GM12878 (cell line): Measurements from ENCODE around the gene SCAMP5. TPM values are rescaled to one million over a fixed set of nuclear protein-coding genes. Genes with fewer than 3 reads are reported as not detected.

Experiments
- ATAC-seq: fragments of 200-7000 bp; cut with Tn5 transposase; 3 replicates; pipeline ENCODE4 v1.9.1; 2020; ENCODE audit warnings: mild to moderate bottlenecking, moderate library complexity
- BruUV-seq: library from RNA; stranded (reverse); fragments of 400-500 nt; replicated peaks from 2 replicates; lab custom pipeline; 2021; lab: Mats Ljungman, UMichigan
- CTCF ChIA-PET: fragments of 300-600 bp; sonication (Branson Sonifier 250); formaldehyde crosslinking; extraction: SDS; loops from one replicate; lab custom pipeline; 2021; ENCODE audit warnings: inconsistent platforms; lab: Yijun Ruan, JAX
- POLR2A ChIA-PET: fragments of 350-600 bp; formaldehyde crosslinking; extraction: SDS; loops from one replicate; lab custom pipeline; 2021; ENCODE audit warnings: inconsistent platforms; lab: Charles Lee
- RAD21 ChIA-PET: fragments of 300-600 bp; sonication (Branson Sonifier 250); formaldehyde crosslinking; loops from one replicate; lab custom pipeline; 2023; ENCODE audit warnings: antibody characterized with exemption; ENCODE audit not compliant: unreplicated experiment; lab: Charles Lee
- SMC1A ChIA-PET: fragments of 300-600 bp; sonication (Branson Sonifier 250); formaldehyde crosslinking; loops from one replicate; lab custom pipeline; 2023; ENCODE audit not compliant: unreplicated experiment, uncharacterized antibody; lab: Charles Lee
- DNase-seq: peaks from one replicate; pipeline ENCODE4 v3.0.0-alpha.2; 2011; ENCODE audit warnings: low read depth, low spot score
- FAIRE-seq: peaks from 3 replicates; lab custom pipeline; 2011; peaks lifted over from hg19 to GRCh38; lab: Jason Lieb, UNC
- H2AFZ ChIP-seq: 2 replicates; pipeline ENCODE4 v1.6.0; 2011; ENCODE audit warnings: low read depth, low read length, control low read depth; ENCODE audit not compliant: control insufficient read depth
- H3K27ac ChIP-seq: 2 replicates; pipeline ENCODE4 v1.5.1; 2011; ENCODE audit warnings: control low read depth; ENCODE audit not compliant: control insufficient read depth, insufficient read depth
- H3K27me3 ChIP-seq, 2 experiments: replicated peaks in 1 of 2; 2 replicates each; pipeline versions ENCODE4 v1.6.0 to v1.6.1; 2011; ENCODE audit warnings: low read length in 1 of 2; ENCODE audit not compliant: control insufficient read depth in 2 of 2, insufficient read depth in 2 of 2
- H3K36me3 ChIP-seq, 2 experiments: 2 replicates each; pipeline ENCODE4 v1.5.1; 2011; ENCODE audit warnings: low read length in 1 of 2; ENCODE audit not compliant: control insufficient read depth in 2 of 2, insufficient read depth in 2 of 2
- H3K4me1 ChIP-seq: 2 replicates; pipeline ENCODE4 v1.6.1; 2011; ENCODE audit warnings: mild to moderate bottlenecking, low read length, moderate library complexity, mixed read lengths; ENCODE audit not compliant: control insufficient read depth, insufficient read depth
- H3K4me2 ChIP-seq: 2 replicates; pipeline ENCODE4 v1.6.0; 2011; ENCODE audit warnings: control low read depth; ENCODE audit not compliant: control insufficient read depth, insufficient read depth
- H3K4me3 ChIP-seq: fragments of 200-600 bp; sonication (generic); 2 replicates; pipeline ENCODE4 v1.5.1; 2016
- H3K79me2 ChIP-seq: 2 replicates; pipeline ENCODE4 v1.6.0; 2011; ENCODE audit warnings: low read length; ENCODE audit not compliant: control insufficient read depth, insufficient read depth
- H3K9ac ChIP-seq: 2 replicates; pipeline ENCODE4 v1.8.0; 2011; ENCODE audit warnings: low read length, control low read depth, mixed read lengths; ENCODE audit not compliant: control insufficient read depth, insufficient read depth
- H3K9me3 ChIP-seq: replicated peaks from 3 replicates; pipeline ENCODE4 v1.5.1; 2011; ENCODE audit warnings: mild to moderate bottlenecking, low read length; ENCODE audit not compliant: control insufficient read depth, insufficient read depth
- H4K20me1 ChIP-seq: 2 replicates; pipeline ENCODE4 v1.6.0; 2011; ENCODE audit not compliant: control insufficient read depth, insufficient read depth
- CREB1 ChIP-seq: IDR thresholded peaks from 2 replicates; pipeline ENCODE4 v1.6.1; 2012; ENCODE audit warnings: low read depth, mild to moderate bottlenecking, inconsistent platforms
- EGR1 ChIP-seq, 2 experiments: IDR thresholded peaks; 1 replicate in 1 of 2; 2 replicates in 1 of 2; pipeline ENCODE4 v1.6.1; 2011 to 2012; ENCODE audit warnings: low read depth in 2 of 2, low read length in 2 of 2, borderline replicate concordance in 1 of 2, mild to moderate bottlenecking in 1 of 2, moderate library complexity in 1 of 2
- FOS ChIP-seq: IDR thresholded peaks from 3 replicates; pipeline ENCODE4 v1.6.1; 2011; ENCODE audit warnings: borderline replicate concordance; ENCODE audit not compliant: insufficient read length; ENCODE audit errors: extremely low read depth
- NR2C2 ChIP-seq: IDR thresholded peaks from 2 replicates; pipeline ENCODE4 v1.6.1; 2011; ENCODE audit warnings: borderline replicate concordance, low read depth; ENCODE audit not compliant: control insufficient read depth, insufficient read length
- SMAD5 ChIP-seq: IDR thresholded peaks from 2 replicates; pipeline ENCODE4 v1.6.1; 2016; ENCODE audit warnings: antibody characterized with exemption, low read depth
- ZNF217 ChIP-seq: fragments of 450-650 bp; IDR thresholded peaks from 2 replicates; pipeline ENCODE4 v1.6.1; 2017; ENCODE audit warnings: antibody characterized with exemption, mild to moderate bottlenecking
- ZNF24 ChIP-seq: fragments of 450-650 bp; IDR thresholded peaks from 2 replicates; pipeline ENCODE4 v1.6.1; 2017; ENCODE audit warnings: antibody characterized with exemption, mild to moderate bottlenecking
- WGBS: methylation state at CpG from one replicate; pipeline ENCODE4 v1.1.6; 2016; ENCODE audit warnings: low lambda C conversion rate; ENCODE audit not compliant: insufficient replicate concordance, insufficient coverage; ENCODE audit errors: missing lambda C conversion rate; 5-methylcytosine and 5-hydroxymethylcytosine counted together
- in situ Hi-C: fragments of 300-500 bp; cut with MboI; formaldehyde crosslinking; loops from 9 replicates; pipeline ENCODE4 v1.14.3; 2018; ENCODE audit warnings: mixed read lengths
- intact Hi-C: fragments of 100-400 bp; cut with micrococcal nuclease; formaldehyde crosslinking; loops from one replicate; pipeline ENCODE4 v1.14.2; 2022; ENCODE audit not compliant: unreplicated experiment
- polyA plus RNA-seq, 11 experiments: library from polyadenylated mRNA; depleted of rRNA in 4 of 11; unstranded in 6 of 11; stranded (reverse) in 5 of 11; fragments of >200 nt; fragmentation: Nextera tagmentation in 4 of 11; fragmentation: Illumina TruSeq in 1 of 11; extraction: Ambion mirVana in 4 of 11; extraction: Trizol in 1 of 11; gene quantifications; 1 replicate in 1 of 11; 2 replicates in 10 of 11; pipeline versions ENCODE4 v1.2.1 to v1.2.3, GENCODE V29; 2011 to 2016; ENCODE audit warnings: inconsistent platforms in 2 of 11, missing spikeins in 2 of 11, low read depth in 1 of 11
- total RNA-seq, 4 experiments: library from RNA; depleted of rRNA in 3 of 4; stranded (reverse); fragments of >200 nt in 3 of 4; fragmentation: Illumina TruSeq in 1 of 4; extraction: Trizol in 1 of 4; gene quantifications; 2 replicates each; pipeline versions ENCODE4 v1.2.1 to v1.2.3, GENCODE V29; 2013 to 2021
- TF ChIP-seq, protein P1 (sequence below): IDR thresholded peaks from 2 replicates; pipeline ENCODE4 v1.6.1; 2011; ENCODE audit warnings: borderline replicate concordance, low read depth, mild to moderate bottlenecking, moderate library complexity, mixed read lengths, low read length; ENCODE audit not compliant: insufficient read depth; ENCODE audit errors: extremely low read length

SCAMP5 gene
- total and polyA plus RNA-seq, 10 of the 15 experiments (the other 5 are each of a cell fraction or from before 2014, with no cell fraction given), result 1.6 to 41.6 (median 16.9) TPM

DNA sequence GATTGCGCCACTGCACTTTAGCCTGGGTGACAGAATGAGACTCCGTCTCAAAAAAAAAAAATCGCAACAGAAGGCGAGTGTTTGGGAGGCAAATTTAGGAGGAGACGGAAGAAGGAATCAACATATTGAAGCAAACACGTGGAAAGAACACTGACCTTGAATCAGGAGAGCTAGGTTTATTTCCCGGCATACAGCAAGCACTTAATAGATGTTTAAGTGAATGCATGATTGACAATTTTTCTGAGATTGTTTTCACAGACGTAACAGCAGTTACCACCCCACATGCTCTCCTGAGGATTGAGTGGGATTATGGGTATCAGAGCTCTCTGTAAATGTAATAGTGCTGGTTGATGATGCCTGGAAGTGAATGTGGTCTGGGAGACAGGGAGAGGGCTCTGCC, 33.1 kb upstream of the SCAMP5 start:
- Histone ChIP-seq H3K9me3 (no peaks in the 10 kb centered on the region), H4K20me1 (no peaks in the 10 kb centered on the region), H3K4me3 (no peak overlapping the region), H3K9ac (no peak overlapping the region), H3K27ac (no peak overlapping the region), H3K4me1 (peaks cover 21% of the 10 kb centered on the region), H3K79me2 (no peaks in the 10 kb centered on the region), H3K27me3 (peaks cover 8 to 15% of the 10 kb centered on the region in 2 experiments), H3K4me2 (no peak overlapping the region), H2AFZ (no peak overlapping the region), H3K36me3 (no peaks in the 10 kb centered on the region)
- no TSS peak for BruUV-seq
- in situ Hi-C loops (no loop called here), intact Hi-C loops (no loop called here)
- ChIA-PET RAD21 (no interaction called here), CTCF (interaction anchor here (0.7 to 3.7 kb wide), 5 partner anchors 8 to 61 kb away, joined by 3 to 24 read pairs (median 4); no protein-coding TSS in a partner anchor), POLR2A (no interaction called here), SMC1A (interaction anchor here (0.9 kb wide), 1 partner anchor 31 kb away, joined by 3 read pairs; no protein-coding TSS in a partner anchor)
- FAIRE-seq (no peak), ATAC-seq (no peak), DNase-seq (no peak)
- TF ChIP-seq NR2C2 (no peak), SMAD5 (no peak), FOS (no peak), ZNF24 (no peak), EGR1 (IDR thresholded peaks at IDR 0.05; ENCODE audit: borderline replicate concordance in 1 of 2, low read depth in 2 of 2, low read length in 2 of 2) (no peak), ZNF217 (no peak), CREB1 (no peak)
- TF ChIP-seq, protein P1, sequence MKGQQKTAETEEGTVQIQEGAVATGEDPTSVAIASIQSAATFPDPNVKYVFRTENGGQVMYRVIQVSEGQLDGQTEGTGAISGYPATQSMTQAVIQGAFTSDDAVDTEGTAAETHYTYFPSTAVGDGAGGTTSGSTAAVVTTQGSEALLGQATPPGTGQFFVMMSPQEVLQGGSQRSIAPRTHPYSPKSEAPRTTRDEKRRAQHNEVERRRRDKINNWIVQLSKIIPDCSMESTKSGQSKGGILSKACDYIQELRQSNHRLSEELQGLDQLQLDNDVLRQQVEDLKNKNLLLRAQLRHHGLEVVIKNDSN, result no peak
- 59% methylated on average over 8 of the region's 8 CpGs for WGBS
